GM12878 (cell line): ENCODE data around the gene BCL2. TPM values are rescaled to one million over a fixed set of nuclear protein-coding genes. Genes with fewer than 3 reads are reported as not detected.

Experiments used
- CTCF ChIP-seq, 3 experiments: IDR thresholded peaks in 2 of 3; conservative IDR thresholded peaks in 1 of 3; 2 replicates each; pipeline ENCODE4 v1.5.1; 2011; ENCODE audit warnings: low read depth in 3 of 3, low read length in 3 of 3, mild to moderate bottlenecking in 3 of 3, control low read depth in 2 of 3, moderate library complexity in 2 of 3, inconsistent platforms in 1 of 3, mixed read lengths in 1 of 3; ENCODE audit not compliant: control insufficient read depth in 2 of 3, insufficient read depth in 1 of 3; ENCODE audit errors: extremely low read depth in 1 of 3
- ELK1 ChIP-seq: IDR thresholded peaks from 2 replicates; pipeline ENCODE4 v1.6.1; 2012; ENCODE audit warnings: low read depth, low read length, improper control_type of control experiment
- EZH2 ChIP-seq: IDR thresholded peaks from 2 replicates; pipeline ENCODE4 v1.6.1; 2012; ENCODE audit warnings: low read depth, mild to moderate bottlenecking, control low read depth, inconsistent platforms, low read length, borderline replicate concordance; ENCODE audit not compliant: control insufficient read depth
- KDM1A ChIP-seq: fragments of 200-600 bp; sonication (generic); IDR thresholded peaks from 2 replicates; pipeline ENCODE4 v1.6.1; 2016; ENCODE audit warnings: borderline replicate concordance
- MYB ChIP-seq: fragments of 150-350 bp; IDR thresholded peaks from 2 replicates; pipeline ENCODE4 v1.6.1; 2014; ENCODE audit warnings: mild to moderate bottlenecking, low read depth, low read length, borderline replicate concordance
- NFYA ChIP-seq: IDR thresholded peaks from 2 replicates; pipeline ENCODE4 v1.6.1; 2011; ENCODE audit warnings: low read depth, mild to moderate bottlenecking, low read length, improper control_type of control experiment, borderline replicate concordance
- PML ChIP-seq: IDR thresholded peaks from 2 replicates; pipeline ENCODE4 v1.6.1; 2012; ENCODE audit warnings: low read length, inconsistent platforms
- RBBP5 ChIP-seq: fragments of 200-600 bp; sonication (generic); conservative IDR thresholded peaks from 2 replicates; pipeline ENCODE4 v1.6.1; 2016
- SMARCA5 ChIP-seq: fragments of 450-650 bp; IDR thresholded peaks from 2 replicates; pipeline ENCODE4 v1.6.1; 2017; ENCODE audit warnings: mild to moderate bottlenecking
- SPI1 ChIP-seq: IDR thresholded peaks from 2 replicates; pipeline ENCODE4 v1.6.1; 2011; ENCODE audit warnings: low read depth, mild to moderate bottlenecking, low read length, moderate library complexity, borderline replicate concordance; ENCODE audit not compliant: insufficient read depth
- TBL1XR1 ChIP-seq: IDR thresholded peaks from 2 replicates; pipeline ENCODE4 v1.6.1; 2012; ENCODE audit warnings: low read depth, low read length, improper control_type of control experiment
- YBX1 ChIP-seq: fragments of 450-650 bp; IDR thresholded peaks from 2 replicates; pipeline ENCODE4 v1.6.1; 2016; ENCODE audit warnings: antibody characterized with exemption
- ZBTB40 ChIP-seq: fragments of 450-650 bp; IDR thresholded peaks from 2 replicates; pipeline ENCODE4 v1.6.1; 2016; ENCODE audit warnings: mild to moderate bottlenecking, moderate library complexity, borderline replicate concordance
- polyA plus RNA-seq, 11 experiments: library from polyadenylated mRNA; depleted of rRNA in 4 of 11; unstranded in 6 of 11; stranded (reverse) in 5 of 11; fragments of >200 nt; fragmentation: Nextera tagmentation in 4 of 11; fragmentation: Illumina TruSeq in 1 of 11; extraction: Ambion mirVana in 4 of 11; extraction: Trizol in 1 of 11; gene quantifications; 1 replicate in 1 of 11; 2 replicates in 10 of 11; pipeline versions ENCODE4 v1.2.1 to v1.2.3, GENCODE V29; 2011 to 2016; ENCODE audit warnings: inconsistent platforms in 2 of 11, missing spikeins in 2 of 11, low read depth in 1 of 11
- total RNA-seq, 4 experiments: library from RNA; depleted of rRNA in 3 of 4; stranded (reverse); fragments of >200 nt in 3 of 4; fragmentation: Illumina TruSeq in 1 of 4; extraction: Trizol in 1 of 4; gene quantifications; 2 replicates each; pipeline versions ENCODE4 v1.2.1 to v1.2.3, GENCODE V29; 2013 to 2021
- TF ChIP-seq, protein P1 (sequence below): fragments of 150-350 bp; IDR thresholded peaks from 2 replicates; pipeline ENCODE4 v1.6.1; 2016; ENCODE audit warnings: low read depth, low read length

BCL2 gene
- total and polyA plus RNA-seq, 10 of the 15 experiments (the other 5 are each of a cell fraction or from before 2014, with no cell fraction given) = 4.1 to 47.8 (median 19.3) TPM

- TF ChIP-seq ZBTB40 = peak; percentile 50; the same call in 1 of the 2 replicates
- no peak; the same call in none of the 2 replicates for TF ChIP-seq PML
- no peak for TF ChIP-seq YBX1
- TF ChIP-seq TBL1XR1 = no peak
- no peak for TF ChIP-seq RBBP5
- TF ChIP-seq ELK1 = peak; percentile 30
- TF ChIP-seq CTCF (IDR thresholded peaks at IDR 0.05 in 2 of 3, conservative IDR thresholded peaks at IDR 0.05 in 1 of 3; ENCODE audit: control insufficient read depth in 2 of 3, extremely low read depth in 1 of 3, insufficient read depth in 1 of 3, low read depth in 3 of 3, low read length in 3 of 3) = no peak
- TF ChIP-seq, protein P1, sequence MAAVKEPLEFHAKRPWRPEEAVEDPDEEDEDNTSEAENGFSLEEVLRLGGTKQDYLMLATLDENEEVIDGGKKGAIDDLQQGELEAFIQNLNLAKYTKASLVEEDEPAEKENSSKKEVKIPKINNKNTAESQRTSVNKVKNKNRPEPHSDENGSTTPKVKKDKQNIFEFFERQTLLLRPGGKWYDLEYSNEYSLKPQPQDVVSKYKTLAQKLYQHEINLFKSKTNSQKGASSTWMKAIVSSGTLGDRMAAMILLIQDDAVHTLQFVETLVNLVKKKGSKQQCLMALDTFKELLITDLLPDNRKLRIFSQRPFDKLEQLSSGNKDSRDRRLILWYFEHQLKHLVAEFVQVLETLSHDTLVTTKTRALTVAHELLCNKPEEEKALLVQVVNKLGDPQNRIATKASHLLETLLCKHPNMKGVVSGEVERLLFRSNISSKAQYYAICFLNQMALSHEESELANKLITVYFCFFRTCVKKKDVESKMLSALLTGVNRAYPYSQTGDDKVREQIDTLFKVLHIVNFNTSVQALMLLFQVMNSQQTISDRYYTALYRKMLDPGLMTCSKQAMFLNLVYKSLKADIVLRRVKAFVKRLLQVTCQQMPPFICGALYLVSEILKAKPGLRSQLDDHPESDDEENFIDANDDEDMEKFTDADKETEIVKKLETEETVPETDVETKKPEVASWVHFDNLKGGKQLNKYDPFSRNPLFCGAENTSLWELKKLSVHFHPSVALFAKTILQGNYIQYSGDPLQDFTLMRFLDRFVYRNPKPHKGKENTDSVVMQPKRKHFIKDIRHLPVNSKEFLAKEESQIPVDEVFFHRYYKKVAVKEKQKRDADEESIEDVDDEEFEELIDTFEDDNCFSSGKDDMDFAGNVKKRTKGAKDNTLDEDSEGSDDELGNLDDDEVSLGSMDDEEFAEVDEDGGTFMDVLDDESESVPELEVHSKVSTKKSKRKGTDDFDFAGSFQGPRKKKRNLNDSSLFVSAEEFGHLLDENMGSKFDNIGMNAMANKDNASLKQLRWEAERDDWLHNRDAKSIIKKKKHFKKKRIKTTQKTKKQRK = no peak
- no peak for TF ChIP-seq NFYA
- TF ChIP-seq SMARCA5 = no peak
- TF ChIP-seq MYB = no peak
- no peak for TF ChIP-seq EZH2
- no peak for TF ChIP-seq SPI1
- TF ChIP-seq KDM1A = no peak
Measured at GRCh38 chr18:63367053-63367953, 47.7 kb upstream of the BCL2 start, which contains the start of gene KDSR (continued).
